ENCODE results near the gene BCL10.

Gene BCL10

DNA sequence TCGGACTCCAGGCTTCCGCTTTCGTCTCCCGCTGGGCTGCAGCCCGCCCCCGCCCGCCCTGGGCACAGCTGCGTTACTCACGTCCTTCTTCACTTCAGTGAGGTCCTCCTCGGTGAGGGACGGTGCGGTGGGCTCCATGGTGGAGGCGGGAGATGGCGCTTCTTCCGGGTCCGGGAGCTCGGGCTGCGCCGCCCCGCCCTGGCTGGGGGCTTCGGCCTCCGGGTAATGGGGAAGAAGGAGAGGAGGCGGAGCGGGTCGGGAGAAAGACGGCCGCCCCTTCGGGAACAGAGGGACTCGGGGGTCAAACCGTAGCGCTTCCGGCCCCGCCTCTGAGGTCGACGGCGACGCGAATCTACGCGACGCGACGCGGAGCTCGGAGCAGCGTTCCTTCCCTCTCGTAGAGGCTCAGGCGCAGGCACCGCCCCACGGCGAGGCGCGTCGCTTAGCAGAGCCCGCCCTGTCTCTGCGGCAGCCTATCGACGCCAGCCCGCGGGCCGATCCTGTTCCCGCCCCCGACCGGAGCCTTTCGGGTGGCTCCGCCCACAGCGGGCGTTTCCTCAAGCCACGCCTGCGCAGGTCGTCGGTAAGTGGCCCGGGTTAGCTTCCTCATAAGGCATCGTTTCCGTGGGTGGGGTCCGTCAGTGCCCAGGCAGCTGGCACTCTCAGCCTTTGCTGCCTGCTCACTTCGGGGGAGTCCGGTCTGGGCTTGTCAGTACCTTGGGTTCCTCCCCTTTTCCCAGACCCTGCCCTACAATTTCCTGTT is at the start of gene BCL10:
Gene BCL10, minus strand, starts transcription at position 418 of the 763 bp plus-strand sequence. Its CDS starts 280 bp downstream, at position 138.
- peak; percentile 96 for DNase-seq (ENCODE audit: low read depth)

DNA sequence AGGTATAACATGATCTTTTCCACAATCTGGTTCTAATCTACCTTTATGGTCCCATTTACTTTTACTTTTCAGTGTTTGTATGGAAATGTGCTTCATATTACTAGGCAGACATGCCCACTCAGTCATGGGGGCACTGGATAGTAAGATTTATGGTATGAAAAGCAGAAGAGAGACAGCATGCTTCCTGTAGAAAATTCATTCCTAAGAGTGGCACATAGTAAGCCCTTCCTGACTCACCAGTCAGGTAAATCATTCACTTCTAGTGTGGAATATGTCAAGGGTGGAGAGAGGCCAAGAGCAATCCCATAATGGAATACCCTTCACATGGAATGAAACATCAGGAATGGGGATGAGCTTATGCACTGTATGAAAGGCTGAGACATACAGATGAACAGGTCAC is 49.5 kb upstream of the BCL10 start:
- no peak for DNase-seq (ENCODE audit: low read depth)

DNA sequence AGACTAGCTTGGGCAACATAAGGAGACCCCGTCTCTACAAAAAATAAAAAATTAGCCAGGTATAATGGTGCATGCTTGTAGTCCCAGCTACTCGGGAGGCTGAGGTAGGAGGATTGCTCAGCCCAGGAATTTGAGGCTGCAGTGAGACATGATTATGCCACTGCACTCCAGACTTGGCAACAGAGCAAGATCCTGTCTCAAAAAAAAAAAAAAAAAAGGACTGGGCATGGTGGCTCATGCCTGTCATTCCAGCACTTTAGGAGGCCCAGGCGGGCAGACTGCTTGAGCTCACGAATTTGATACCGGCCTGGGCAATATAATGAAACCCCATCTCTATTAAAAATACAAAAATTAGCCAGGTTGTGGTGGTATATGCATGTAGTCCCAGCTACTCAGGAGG is 47.3 kb upstream of the BCL10 start:
- no peak for DNase-seq (ENCODE audit: low read depth)

DNA sequence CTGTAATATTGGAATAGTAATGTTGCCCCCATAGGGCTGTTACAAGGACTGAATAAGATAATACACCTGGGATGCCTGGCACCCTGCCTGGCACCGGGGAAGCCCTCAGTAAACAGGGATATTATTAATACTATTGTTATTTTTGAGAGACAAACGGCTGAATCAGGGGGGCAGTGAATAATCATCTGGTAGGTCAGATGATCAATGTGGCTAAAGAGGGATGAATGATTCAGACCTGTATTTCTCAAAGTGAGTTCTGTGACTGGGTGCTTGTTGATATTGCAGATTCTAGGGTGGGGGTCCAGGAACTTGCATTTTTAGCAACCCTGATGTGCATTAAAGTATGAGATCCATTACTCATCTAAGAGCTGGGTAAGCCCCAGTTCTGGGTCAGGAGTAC is 46.2 kb upstream of the BCL10 start:
- no peak for DNase-seq (ENCODE audit: low read depth)

DNA sequence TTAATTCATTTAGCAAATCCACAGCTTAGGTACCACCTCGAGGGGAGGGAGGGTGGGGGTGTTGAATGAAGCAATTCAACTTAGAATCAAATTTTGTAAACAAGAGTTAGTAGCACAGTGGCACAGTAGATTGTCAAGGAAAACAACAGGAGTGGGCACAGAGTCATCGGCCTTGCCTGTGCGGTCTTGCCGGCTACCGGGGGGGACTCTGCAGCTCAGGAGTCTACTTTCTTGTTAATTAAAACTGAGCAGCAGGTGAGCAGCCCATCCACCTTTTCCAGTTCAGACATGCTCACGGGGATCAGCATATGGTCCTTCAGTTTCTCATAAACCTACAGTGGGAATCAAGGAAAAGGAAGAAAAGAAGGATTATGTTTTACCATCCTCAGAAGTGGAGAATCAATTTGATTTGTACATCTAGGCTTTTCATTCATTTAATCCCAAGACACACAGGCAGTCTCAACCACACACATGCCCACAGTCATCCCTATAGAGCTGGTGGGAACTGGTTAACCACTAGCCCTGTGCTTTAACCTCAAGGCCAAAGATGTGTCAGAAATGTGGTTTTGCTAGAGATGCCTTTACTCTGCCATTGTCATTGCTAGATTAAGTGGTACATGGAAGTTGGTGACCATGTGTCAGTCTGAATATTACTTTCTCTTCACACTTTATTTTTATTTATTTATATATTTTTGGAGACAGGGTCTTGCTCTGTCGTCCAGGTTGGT is 45.0 kb upstream of the BCL10 start:
- no peak for DNase-seq (ENCODE audit: low read depth)

DNA sequence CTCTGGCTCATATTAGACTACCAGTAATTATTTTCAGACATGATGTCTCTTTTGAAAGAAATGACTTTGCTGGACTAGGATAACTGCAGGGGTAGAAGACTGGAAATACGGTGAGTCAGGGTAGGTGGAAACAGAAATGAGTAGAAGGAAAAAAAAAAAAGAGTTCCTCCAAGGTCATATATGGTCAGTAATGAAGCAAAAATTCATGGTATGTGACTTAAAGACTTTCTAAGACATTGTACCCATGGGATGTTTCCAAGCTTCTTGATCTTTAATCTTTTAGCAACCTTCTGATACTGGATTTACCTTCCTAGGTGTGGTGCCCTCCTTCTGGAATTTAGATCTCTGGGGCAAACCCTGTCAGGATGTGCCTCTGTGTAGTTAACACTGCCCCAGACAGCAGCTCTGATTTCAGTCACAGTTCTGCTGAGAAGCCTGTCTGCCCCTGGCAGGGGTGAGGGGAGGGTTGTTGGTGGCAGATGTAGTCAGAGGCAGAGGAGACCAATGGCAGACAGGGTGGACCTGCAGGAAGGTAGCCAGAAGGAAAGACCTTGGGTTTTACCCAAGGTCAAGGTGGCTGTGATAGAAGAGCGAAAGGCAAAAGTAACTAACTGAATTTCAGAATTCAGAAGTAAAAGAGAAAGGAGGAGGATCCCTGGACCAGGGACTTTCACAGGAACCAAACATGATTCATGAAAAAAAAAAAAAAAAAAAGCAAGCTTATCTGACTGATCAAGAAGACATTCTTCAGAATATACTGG is 44.1 kb upstream of the BCL10 start:
- no peak for DNase-seq (ENCODE audit: low read depth)

DNA sequence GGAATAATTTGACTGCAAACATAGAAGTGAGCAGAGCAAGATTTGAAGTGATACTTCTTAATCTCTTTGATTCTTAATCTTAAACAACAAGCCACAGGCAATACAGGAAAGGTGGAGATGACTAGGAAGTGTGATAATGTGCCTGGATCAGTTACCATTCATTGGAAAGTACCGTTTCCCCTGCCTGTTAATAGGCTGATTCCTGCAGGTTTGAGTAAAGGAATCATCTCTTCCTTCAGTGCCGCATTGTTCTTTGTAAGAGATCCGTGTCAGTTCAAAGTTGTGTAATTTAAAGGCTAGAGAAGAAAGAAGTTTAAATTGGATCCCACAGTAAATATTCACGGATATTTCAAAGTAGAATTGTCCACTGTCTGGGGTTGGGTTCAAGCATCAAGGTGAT is 43.5 kb upstream of the BCL10 start:
- DNase-seq (ENCODE audit: low read depth) = no peak

DNA sequence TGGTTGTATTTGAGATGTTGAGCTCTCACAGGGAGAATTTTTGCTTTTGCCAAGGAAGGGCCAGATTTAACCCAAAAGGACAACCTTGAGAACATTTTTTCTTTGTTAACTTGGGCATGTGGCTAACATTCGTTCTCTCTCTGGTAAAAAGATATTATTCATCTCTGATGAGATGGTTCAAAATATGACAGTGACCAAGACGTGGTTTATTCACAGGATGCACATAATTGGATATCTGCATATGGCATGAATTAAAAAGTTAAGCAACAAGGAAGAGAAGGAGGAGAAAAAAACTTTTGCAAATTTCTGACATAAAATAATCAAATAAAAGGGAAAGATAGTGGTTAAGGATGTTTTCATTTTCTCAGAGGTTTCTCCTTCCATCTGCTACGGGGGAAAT is 43.1 kb upstream of the BCL10 start:
- DNase-seq (ENCODE audit: low read depth) = no peak

DNA sequence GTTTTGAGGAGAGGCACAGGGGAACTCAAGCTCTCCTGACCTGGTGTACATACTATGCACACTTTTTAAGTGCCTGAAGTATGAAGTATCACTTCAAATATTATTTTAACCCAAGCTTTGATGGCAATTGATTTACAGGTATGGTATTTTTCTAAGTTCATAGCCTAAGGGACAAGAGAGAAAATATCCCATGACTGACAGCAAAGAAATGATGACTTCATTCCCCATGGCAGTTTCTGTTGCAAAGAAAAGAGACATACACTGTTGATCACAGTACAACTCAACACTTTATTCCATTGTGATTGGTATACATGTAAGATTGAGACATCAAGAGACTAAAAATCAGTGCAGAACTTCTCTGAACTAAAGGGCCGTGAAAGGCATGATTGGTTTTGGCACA is 41.8 kb upstream of the BCL10 start:
- DNase-seq (ENCODE audit: low read depth) = no peak

DNA sequence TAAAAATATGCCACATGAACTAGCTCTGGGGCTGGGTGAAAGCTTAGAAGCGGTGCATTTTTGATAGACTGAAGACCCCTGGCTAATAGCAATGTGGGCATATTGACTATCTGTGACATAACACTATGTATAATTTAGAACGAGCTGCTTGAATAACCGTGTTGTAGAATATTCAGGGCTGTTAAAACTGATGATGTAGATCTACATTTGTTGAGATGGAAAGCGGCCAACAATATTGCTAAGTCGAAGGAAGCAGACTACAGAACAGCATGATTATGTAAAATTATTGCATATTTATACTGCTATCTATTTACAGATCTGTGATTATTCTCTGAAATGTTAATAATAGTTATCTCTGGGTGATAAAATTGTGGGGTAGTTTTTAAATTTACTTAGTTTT is 41.1 kb upstream of the BCL10 start:
- no peak for DNase-seq (ENCODE audit: low read depth)

DNA sequence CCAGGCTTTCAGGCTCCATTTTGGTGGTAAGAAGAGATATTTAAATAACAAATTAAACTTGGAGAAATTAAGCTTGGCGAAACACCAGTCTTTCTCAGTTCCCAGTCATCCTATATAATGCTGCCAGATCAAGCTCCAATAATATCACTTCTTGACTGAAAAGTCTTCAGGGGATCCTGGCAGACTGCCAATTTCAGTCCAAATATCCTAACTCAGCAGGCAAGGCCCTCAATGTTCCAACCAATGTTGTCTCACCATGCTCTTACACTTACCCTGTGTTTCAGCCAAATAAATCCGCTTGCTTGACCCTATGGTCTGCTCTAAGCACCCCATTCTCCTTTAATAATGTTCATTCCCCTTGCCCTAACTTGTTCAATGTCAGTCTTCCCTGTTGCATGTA is 39.9 kb upstream of the BCL10 start:
- DNase-seq (ENCODE audit: low read depth) = no peak

DNA sequence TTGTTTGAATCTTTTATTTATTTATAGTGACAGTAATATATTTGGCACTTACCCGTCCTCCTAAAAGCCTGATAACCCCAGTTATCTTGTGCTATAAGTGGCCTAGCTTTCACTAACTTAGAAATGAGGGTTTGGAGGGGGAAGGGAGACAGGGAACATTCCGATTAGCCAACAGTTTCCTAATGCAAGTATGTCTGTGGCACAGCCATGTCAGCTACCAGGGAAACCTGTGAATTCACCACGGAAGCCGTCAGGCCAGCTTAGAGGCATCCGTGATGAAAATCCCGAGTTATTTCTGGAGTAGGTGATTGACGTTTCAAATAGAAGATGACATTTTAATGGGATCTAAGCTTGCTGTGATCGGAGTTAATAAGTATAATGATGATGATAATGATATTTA is 39.4 kb upstream of the BCL10 start:
- no peak for DNase-seq (ENCODE audit: low read depth)

DNA sequence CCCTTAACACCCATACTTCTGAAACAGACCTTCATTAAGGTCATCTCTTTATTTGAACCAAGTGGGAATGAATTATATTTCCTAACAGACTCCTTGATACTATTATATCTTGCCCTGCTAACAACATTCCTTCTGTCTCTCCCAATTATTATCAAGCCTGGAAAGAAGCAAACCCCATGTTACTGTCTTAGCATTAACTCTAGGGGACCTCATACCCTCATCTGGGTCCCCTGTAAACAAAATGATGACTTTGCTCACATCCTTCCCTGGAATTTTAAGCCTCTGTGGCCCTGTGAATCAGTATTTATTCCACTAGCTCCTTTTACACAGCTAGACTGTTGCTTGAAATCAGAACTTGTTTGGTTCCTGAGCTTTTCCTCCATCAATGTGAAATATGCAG is 38.3 kb upstream of the BCL10 start:
- no peak for DNase-seq (ENCODE audit: low read depth)

DNA sequence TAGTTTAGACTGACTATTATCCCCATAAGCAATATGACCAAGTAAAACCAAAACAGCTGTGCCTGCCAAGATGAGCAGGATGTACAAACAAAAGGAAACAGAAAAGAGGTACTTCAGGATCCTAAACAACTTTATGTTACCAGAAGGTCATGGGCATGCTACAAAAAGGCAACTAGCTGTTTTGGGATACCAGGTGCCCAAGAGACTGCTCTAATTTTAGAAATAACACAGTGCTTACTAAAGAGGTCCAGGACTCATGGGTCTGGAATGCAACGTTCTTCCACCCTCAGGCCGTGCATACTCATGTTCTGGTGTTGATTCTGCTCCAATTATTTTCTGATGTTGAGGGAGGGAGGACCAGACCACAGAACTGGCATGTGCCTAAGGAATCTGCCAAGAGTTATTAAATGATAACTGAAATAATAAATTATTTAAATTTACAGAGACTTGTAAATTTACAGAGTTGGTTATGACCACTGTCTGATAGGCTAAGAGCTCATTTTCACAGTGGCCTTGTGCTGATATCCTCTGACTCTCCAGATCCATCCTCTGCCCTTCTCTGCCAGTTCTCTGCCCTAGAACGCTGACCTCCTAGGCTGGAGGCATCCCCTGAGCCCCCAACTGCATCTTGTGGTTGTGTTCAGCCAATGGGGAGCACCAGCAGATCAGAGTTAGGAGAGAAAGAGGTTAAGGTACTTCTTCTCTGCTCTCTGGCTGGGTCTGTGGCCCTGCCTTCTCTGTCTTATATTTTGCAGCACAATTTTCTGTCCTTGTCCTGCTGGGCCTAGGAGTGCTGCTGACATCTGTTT is 37.7 kb upstream of the BCL10 start:
- no peak for DNase-seq (ENCODE audit: low read depth)

DNA sequence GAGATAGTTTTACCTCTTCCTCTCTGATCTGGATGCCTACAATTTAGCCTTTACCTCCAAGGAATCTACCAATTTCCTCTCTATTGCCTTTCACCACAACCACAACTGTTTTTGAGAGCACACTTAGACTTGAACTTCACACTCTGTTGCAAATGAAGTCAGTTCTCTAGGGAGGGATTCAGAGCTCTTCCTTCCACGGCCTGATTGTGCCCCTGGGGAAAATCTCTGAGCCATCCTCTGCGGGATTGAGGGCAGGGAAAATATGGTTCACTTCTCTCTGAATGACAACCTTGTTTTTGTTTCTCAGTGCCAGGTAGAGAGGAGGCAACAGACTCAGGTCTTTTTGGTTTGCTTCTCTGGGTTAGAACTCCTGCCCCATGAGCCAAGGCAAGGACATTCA is 35.4 kb upstream of the BCL10 start:
- no peak for DNase-seq (ENCODE audit: low read depth)

DNA sequence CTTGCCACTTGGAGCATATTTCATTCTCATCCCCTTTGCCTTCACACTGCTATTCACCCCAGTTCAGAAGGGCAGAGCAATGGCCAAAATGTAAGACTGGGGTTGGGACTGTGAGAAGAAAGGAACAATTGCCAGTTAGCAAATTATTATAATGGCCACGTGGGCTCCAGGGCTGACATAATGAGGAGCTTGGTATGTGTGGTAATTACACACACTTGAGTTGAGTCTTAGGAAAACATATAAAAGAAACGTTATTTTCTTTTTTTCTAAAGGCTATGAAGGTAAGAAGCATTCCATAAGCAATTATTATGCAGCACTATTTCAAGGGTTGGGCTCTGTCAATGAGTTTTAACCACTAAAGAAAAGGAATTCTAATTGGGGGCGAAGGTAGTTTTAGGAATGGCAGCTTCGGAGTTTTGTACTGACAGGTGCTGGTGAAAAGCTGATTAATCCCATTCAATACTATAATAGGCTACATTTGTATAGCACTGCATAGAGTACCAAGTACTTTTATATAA is 32.5 kb upstream of the BCL10 start:
- no peak for DNase-seq (ENCODE audit: low read depth)

DNA sequence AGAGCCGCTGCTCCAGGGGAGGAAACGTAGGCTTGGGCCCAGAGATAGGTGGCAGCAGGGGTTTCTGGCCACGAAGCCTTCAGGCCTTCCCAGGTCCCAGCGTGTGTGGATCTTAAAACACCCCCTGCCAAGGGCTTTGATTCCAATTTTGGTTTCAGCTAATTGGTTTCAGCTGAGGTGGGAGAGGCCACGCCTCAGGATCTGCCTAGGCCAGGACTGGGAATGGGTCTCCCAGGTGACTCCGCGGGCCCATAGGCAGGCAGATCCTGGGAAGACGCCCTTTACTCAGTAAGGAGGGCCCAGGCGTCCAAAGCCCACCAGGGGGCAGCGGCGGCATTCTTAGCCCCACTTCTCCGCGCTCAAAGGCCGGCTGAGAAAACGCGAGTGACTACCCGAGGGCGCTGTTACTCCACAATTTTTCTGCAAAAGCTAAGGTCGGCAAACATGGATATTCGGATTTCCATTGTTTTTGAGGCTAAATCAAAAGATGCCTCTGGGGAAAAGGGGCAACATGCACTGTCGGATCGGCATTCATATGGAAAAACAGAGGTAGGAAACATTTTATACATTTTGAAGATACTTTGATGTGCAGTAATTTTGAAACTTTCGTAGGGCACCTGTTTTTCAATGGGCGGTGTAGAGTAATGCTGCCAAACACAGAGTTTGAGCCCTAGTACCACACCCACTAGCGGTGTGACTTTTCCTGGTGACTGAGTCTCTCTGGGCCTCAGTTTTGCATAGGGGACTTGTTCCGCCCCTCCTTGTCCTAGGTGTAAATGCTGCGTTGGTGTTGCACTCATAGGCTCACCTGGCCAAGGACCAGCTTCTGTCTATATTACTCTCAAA is 31.8 kb upstream of the BCL10 start:
- DNase-seq (ENCODE audit: low read depth) = peak; percentile 35

DNA sequence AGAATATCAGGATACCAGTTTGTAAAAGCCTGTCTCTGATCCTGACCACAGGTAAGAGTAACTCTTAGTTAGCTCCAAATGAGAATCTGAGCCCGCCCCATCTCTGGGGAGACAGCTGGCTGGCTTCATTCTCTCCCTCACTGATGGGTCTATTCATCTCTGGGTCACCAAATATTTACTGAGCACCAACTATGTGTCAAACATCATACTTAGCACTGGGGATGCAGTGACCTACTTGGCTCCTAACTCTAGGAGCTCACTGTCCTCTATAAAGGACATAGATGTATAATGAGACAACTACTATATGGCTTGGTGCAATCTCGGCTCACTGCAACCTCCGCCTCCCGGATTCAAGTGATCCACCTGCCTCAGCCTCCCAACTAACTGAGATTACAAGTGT is 29.8 kb upstream of the BCL10 start:
- no peak for DNase-seq (ENCODE audit: low read depth)

DNA sequence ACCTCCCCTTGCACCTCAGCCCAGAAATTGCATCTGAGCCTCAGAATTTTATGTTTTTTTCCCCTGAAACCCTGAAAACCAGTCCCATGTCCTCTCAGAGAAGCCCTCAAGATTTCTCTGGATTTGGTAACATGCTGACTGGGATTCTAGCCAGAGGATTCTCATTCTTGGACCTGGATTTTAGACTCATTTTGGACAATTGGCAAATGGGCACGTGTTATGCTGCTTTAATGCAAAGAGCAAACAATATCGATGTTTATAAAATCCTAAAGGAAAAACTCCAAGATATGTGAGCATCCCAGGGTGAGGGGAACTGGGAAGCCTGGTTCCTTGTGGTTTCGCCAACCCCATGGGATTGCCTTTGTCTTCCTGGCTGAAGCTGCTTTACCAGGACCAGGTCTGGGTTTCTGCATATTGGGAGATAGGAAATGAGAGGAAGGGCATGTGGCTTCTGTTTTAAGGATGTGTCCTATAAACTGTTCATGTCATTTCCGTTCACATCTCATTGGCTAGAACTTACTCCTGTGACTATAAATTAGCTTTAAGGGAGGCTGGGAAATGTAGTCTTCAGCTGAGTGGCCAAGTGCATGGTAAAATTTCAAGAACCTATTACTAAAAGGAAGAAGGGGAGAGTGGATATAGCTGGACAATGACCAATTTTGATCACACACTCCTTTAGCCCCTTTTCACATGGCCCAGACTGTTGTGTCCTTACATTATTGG is 27.2 kb upstream of the BCL10 start:
- no peak for DNase-seq (ENCODE audit: low read depth)

DNA sequence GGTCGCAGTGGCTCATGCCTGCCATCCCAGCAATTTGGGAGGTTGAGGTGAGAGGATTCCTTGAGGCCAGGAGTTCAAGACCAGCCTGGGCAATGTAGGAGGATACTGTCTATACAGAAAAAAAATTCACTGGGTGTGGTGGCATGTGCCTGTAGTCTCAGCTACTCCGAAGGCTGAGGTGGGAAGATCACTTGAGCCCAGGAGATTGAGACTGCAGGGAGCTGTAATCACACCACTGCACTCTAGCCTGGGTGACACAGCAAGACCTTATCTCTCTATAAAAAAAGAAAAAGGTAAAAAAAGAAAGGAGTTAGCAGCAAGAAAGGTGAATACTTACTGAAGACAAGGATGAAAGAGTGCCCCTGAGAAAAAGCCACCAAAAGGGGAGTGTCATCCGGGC is 23.7 kb upstream of the BCL10 start:
- DNase-seq (ENCODE audit: low read depth) = no peak
